HG03108 (cell line): ENCODE results near the gene ENGASE.

Source experiments
- ATAC-seq: cut with Tn5 transposase; IDR thresholded peaks from one replicate; pipeline ENCODE4 v1.9.1; 2021; ENCODE audit warnings: moderate library complexity; ENCODE audit not compliant: unreplicated experiment

ENGASE gene

DNA sequence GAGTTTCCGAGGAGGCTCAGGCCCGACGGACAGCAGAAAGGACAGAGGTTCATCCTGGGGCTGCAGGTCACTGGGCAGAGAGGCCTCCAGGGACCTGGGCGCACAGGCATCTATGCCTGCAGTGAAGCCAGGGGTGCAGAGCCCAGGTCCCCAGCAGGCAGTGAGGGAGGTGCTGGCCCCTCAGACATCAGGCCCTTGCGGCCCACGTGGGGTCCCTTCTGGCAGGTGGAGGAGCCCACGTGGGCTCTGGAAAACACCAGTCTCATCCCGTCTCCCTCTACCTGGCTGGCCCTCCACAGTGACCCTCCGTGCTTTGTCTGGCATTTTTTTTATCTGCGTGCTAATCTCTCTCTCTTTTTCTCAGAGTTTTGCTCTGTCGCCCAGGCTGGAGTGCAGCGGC, 36.5 kb downstream of the ENGASE start:
- ATAC-seq = no peak

DNA sequence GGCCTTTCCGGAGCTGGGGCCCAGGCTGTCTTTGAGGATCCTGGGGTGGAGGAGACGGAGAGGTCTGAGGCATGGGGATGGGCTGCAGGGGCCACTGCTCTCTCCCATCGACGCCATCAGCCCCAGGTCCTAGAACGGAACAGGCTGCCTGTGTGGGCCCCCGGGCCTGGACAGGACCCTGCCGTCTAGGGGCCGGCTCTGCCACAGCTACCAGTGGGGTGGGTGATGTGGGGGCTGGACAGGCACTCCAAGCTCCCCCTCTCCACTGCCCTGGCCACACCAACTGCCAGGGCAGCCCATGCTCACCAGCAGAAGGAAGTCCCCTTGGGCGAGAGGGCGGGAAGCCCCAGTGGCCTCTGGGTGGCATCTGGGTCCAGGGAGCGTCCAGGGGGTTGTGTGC, 37.8 kb downstream of the ENGASE start:
- ATAC-seq = no peak

DNA sequence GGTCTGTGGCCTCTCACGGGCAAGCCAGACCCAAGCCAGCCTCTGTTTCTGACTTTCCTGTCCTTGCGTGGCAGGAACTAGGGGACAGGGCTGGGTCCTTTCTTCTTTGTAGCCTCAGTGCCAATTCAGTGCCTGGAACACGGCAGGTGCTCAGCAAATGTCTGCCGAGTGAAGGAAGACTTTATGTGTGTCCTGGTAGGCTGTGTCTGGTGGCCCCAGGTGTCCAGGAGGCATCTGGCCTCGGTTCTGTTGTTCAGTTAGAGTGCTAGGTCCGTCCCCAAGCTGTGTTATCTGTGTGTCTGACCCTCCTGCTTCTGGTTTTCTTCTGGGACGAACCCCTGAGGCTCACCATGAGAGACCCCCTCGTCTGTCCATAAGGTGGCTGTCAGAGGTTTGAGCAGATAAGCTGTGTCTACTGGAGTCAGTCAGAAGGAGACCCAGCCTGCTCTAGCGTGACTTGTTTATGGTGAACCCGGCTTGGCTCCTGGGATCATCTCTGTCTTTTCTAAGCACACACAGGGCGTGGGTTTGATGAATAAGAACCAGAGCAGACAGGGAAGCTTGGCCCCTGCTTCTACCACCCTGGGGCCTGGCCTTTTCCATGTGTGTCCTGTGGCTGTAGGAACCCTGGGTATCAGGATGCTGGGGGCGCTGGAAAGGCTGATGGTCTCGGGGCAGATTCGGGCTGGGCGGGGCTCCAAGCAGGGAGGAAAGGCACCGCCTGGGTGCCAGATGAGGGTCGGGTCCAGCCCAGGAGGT, 39.3 kb downstream of the ENGASE start:
- ATAC-seq = no peak

DNA sequence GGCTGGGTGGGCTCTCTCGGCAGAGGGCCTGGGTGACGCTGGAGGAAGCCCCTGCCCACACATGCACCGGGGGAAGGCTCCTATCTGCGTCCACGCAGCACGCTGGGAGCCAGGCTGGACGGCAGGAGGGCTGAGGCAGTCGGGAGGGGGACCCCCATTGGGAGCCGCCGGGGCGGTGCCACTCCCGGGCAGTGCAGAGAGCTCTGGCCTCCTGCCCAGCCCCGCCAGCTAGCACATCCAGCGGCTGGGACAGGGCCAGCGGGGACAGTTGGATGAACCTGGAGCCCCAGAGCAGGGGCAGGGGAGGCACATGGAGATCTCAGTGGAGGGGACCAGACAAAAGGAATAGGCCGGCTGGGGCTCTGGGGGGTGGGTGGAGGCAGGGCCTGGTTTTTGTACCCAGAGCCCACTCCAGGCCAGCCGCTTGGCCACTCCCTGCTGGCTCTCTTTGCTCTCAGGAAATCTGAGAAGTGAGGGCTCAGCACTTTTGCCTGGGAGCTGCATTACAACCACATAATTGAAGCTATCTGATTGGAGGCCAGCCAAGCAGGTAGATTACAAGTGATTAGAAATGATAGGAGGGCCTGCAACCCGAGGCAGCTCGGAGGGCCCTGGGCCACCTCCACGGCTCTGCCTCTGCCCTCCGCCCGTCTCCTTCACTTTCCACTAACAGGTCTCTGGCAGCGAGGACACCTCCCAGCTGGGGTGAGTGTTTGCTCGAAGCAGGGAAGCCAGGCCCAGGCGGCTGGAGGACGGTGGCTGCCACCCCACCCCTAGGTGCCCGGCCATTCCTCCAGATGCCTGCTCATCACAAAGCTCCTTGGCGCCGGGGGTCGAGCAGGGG, 40.1 kb downstream of the ENGASE start:
- no peak for ATAC-seq

DNA sequence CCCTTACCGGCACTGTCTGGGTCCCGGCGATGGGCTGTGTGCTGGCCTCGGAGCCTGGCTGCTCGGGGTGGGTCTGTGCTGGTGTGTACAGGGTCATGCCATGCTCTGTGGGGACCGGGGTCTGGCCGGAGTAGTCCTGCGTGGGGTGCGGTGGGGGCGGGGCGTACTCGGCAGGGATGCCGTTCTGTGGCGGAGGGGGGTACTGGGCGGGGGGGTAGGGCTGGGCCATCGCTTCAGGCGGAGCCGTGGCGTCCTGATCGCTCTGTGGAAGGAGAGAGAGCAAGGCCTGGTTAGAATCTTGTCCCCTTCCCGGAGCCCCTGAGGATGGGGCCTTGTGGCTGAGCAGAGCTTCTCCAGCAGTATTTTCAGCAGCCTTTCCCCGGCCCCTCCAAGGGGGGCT, 40.9 kb downstream of the ENGASE start:
- no peak for ATAC-seq

DNA sequence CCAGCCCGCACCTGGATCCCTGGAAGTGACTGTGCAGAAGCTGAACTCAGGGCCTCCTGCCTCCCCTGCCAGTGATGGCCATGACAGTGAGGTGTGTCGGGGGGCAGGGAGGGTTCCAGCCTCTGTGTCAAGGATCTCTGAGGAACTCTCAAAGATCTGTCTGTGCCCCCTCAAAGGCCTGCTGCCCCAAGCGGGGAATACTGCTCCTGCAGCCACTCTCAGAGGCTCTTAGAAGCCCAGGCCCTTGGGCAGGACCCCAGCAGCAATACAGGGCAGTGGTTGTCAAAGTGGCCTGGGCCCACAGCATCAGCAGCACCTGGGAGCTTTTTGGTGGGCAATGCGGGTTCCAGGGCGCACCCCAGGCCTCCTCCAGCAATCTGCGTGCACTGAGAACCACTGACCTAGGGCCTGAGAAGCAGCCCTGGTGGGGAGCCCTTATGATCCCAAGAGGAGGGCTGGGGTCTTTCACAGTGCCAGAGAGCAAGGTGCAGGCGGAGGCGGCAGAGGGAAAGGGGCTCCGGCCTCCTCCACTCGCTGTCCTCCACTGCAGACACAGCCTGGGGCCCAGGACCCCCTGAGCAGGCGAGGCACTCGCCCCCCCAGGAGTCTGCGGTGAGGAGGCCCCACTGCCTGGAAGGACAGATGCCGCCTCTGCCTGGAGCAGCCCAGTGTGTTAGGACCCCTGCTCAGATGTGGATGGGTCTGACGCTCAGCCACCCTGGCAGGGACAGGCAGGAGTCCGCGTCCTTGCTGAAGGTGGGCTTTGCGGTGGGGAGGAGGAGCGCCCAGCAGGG, 42.1 kb downstream of the ENGASE start:
- no peak for ATAC-seq

DNA sequence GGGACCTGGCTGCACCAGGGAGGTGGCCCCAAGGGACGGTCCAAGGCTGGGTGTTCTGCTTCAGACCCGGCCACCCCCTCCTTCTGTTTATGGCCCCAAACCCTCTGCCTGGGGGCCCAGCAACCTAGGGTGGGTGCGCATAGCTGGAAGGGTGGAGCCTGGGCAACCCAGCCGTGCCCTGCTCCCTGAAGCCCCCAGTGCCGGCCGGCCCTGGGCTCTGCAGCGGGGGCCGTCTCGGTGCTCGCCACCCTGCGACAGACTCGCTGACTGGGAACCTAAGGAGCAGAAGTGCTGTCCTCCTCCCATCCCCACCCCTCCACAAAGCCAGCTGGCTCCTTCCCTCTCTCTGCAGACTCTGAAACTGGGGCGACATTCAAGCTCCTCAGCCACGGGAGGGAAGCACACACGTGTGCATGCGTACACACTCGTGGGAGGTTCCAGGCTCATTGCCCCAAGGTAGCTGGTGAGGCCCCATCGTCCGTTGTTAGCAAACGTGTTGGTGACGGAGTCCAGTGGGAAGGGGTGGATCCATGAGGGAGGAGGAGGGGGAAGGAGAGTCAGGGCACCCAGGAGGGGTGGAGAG, 43.4 kb downstream of the ENGASE start:
- ATAC-seq = no peak

DNA sequence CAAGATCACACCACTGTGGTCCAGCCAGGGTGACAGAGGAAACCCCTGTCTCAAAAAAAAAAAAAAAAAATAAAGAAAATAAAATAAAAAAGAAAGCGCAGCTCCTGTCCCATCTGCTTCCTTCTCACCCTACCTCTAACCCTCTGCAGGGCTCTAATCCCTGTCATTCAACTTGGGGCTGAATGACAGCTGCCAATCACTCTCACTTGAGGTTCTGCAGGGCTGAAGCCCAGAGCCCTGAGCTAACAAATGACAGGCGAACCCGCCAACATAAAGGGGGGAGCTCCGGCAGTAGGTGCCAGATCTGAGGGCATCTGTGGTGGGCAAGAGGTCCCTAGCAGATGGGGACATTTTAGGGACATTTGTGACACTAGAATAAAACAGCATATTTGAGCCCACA, 44.3 kb downstream of the ENGASE start:
- ATAC-seq = no peak

DNA sequence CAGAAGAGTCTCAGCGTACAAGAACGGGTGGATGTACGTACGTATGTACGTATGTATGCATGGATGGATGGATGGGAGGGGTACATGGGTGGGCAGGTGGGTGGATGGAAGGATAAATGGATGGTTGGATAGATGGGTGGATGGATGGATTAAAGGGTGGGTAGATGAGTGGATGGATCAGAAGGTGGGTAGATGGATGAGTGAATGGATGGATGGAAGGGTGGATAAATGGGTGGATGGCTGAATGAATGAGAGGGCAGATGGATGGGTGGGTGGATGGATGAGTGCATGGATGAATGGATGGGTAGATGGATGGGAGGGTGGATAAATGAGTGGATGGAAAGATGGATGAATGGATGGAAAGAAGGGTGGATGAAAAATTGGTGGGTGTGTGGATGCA, 45.6 kb downstream of the ENGASE start:
- no peak for ATAC-seq

DNA sequence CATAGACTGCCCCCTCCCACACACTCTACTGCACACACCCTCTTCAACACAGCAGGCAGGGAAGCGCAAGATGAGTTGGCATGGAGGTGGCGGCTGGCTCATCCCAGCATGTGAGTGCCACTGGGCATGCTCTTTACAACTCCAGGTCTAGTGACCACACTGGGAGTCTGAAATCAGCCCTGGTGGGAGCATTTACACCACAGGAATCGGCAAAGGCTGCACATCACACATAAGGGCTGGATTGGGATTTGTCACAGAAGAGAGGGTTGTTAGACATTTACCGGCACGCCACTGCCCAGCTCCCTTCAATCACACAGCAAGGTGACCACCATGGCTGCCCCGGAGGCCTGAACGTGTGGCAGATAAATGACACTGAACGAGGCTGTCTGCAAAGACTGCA, 49.4 kb downstream of the ENGASE start:
- no peak for ATAC-seq

DNA sequence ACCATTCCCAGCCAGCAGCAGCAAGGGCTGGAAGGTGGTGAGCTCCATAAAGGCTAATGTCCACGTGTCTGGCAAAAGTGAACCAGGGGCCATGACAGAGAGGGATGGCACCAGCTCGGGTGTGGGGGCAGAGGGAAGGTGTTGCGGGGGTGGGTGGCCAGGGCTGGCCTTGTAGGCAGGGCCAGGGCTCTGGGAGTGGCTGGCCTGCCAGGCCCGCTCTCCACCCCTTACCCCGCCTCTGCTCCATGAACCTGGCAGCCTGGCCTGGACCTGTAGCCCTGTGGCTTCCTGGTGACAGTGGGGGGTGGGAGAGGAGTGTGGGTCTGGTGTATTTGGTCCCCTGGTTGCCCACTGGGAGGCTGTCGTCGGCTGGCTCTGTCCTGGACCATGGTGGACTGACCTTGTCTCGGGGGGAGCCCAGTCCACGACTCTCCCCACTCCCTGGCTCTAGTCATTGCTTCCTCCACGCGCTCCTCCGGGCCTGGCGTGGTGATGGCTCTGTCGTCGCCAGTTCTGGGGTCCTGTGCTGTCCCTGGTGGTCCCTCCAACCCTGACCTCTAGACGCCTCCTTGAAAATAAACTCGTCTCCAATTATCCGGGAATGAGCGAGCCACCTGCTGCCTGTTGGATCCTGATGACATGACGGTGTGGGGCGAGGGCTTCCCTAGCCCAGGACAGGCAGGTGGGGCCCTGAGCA, 50.0 kb downstream of the ENGASE start:
- no peak for ATAC-seq

DNA sequence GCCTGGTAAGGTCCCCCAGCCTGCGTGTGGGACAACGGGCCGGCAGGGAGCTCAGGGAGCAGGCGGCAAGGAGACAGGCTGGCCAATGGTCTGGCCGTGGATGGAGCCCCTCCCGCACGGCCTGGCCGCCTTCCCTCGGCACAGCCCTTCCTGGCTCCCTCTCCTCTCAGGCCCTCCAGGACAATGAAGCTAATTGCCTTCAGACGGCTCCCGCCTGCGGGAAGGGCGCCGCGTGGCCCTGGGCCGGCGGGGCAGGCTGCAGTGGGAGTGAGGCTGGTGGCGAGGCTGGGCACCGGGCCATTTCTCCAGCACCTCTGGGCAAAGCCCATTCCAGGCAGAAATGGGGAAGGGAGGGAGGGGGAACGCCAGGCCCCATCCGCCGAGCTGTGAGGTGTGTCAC, 50.9 kb downstream of the ENGASE start:
- ATAC-seq = no peak

DNA sequence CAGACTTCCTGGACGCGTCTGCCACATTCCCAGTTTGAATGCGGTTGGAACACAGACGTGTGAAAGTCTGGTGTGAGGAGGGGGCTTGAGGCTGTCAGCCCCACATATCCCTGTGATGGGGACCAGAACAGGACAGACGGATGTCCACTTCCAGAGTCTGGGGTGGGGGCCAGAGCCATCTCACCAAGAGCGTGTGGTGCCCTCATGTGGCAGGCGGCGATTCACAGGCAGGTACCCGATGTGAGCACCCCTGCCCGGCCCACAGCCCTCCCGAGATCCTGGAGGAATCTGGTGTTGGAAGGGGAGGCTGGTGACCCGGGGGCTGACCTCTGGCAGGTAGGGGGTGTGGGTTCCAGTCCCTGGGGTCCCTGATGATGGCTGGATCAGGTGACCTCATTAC, 51.5 kb downstream of the ENGASE start:
- no peak for ATAC-seq

DNA sequence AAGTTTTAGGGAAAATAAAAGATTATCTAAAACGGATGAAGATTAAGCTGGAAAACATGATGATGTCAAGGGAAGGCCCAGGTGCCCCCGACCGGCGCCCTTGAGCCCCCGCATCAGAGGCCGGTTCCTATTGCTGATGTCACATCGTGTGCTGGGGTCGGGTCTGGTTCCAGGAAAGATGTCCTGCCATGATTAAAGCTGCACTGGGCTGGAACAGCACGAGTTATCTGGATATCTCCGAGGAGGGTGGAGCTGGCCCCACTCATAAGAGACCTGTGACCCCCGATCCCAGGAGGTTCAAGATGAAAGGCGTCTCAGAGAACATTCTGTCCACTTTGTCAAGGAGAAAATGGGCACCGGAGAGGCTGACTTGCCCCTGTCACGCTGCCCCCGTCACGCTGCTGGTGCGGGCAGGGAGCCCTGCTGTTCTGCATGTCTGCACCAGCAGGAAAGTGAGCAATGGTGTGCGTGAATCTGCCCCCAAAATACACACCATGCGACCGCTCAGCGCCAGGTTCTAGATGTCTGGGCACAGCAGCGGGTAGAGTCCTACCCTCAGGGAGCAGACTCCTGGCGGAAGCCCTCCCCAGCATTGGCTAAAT, 53.0 kb downstream of the ENGASE start:
- no peak for ATAC-seq

DNA sequence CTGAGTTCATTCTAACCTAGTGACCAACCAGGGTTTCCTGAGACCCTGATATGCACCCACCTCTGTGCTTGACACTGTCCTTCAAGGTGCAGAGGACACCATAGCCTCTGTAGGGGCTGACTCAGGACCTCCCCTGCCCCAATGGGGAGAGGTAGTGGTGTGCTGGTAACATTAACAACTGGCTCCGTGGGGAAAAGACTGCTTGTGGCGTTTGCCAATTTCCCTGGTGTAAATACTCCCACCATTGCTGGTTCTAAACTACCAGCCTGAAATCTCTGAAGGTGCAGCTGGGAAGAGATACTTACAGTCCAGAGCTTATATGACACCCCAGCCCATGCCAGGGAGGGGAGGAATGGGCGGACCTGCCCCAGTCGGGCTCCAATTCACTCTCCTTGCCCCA, 54.9 kb downstream of the ENGASE start:
- ATAC-seq = no peak

DNA sequence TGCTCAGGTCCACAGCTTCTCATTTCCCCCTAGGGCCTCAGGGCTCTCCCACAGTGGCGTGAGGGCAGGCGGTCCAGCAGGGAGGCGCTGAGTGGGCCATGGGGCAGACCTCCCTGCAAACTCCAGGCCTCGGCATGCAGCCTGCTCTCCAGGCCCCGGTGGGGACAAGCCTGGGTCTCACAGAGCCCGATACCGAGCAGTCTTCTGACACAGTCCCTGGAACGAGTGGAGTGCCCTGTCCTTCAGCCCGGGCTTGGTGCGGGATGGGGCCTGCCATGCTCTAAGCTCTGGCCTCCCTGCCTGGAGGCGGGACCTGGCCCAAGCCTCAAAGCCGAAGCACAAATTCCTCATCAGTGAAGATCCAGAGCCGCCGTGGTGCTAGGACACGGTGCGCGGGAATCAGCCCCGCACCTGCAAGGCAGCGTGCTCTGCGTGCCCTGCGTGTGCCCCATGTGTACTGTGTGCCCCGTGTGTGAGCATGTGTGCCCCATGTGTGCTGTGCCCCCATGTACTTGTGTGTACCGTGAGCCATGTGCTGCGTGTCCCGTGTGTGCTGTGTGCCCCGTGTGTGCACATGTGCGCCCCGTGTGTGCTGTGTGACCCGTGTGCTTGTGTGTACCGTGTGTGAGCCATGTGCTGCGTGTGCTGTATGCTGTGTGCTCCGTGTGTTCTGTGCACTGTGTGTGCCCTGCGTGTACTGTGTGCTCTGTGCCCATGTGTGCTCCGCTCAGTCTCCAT, 56.1 kb downstream of the ENGASE start:
- no peak for ATAC-seq

DNA sequence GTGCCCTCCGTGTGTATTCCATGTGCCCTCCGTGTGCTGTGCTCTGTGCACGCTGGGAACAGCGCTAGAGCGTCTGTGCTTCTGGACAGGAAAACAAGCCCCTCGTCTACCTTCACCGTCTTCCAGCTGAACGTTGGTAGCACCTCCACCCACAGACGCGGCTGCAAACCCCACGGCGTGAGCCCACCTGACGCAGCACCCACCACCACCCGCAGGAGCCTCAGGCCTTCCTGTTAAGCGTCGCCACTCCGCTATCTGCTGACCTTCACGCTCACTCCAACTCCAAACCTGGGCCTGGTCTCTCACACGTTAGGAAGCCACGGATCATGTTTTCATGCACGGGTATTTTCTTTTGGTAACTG, 56.6 kb downstream of the ENGASE start:
- no peak for ATAC-seq

DNA sequence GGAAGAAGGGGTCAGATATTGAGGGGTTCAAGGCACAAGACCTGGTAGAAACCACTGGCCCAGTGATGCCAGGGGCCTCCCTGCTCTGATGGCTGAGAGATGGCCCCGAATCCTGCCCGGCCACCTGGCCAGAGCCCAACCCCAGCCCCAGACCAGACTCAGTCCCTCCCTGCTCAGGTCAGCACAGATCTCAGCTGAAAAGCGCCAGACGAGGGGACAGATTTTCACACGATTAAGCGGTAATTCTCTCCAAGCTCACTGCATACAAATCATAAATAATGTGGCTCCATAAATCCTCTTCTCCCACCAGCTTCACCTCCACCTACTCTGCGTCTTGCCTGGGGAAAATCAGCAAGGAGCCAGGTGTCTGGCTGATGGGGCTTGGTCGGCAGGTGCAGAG, 57.1 kb downstream of the ENGASE start:
- ATAC-seq = no peak

DNA sequence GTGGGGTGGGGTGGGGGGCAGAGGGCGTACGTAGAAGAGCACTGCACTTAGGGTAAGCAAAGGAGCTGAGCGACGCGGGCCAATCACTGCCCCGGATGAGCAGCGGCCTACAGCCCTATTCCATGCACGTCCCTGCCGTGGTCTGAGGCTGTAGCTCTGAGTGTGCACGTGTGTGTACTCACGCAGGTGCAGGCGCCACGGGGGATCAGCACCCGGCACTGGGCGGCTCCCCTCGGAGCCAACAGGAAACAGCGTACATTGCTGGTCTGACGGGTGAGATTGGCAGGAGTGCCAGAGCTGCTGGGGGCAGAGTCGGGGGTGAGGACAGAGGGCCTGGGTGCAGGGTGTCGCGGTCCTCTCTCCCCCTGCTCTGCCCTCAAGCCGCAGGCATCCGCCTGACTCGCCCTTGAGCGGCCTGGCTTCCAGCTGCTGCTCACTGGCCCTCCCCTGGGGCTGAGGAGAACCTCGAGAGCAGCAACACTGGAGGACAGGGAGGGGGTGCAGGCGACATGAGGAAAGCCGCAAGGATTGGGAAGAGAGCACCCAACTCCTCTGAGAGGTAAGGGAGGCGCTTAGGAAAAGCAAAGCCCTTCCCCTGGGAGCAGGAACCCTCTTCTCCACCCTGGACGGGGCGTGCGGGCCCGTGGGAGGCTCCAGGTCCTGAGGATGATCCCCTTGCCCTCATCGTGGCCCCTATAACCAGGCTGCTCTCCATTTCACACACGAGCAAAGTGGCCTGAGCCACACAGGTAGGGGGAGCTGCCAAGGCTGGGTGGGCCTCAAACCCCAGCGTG, 57.8 kb downstream of the ENGASE start:
- ATAC-seq = no peak
